HG03457 (cell line): ENCODE measurements around the gene SPATA6.
"Not testable (repeated sequence)": the region's sequence is repeated elsewhere in the genome, so short reads cannot be mapped to it uniquely, and the experiment has no call there.

Experiments
- ATAC-seq: cut with Tn5 transposase; IDR thresholded peaks from one replicate; pipeline ENCODE4 v1.9.1; 2021; ENCODE audit warnings: moderate number of reproducible peaks; ENCODE audit not compliant: unreplicated experiment

Gene SPATA6

GRCh38 chr1:48462716-48463302 lies 9.2 kb downstream of the SPATA6 start:
- ATAC-seq, result no peak

- ATAC-seq, result no peak
These were observed 21.5 kb downstream of the SPATA6 start for GRCh38 chr1:48450505-48450904.

- no peak for ATAC-seq
These were observed 23.1 kb downstream of the SPATA6 start for GRCh38 chr1:48448932-48449331.

- not testable (repeated sequence) for ATAC-seq
These were observed 27.8 kb downstream of the SPATA6 start for GRCh38 chr1:48444186-48444585.

GRCh38 chr1:48442864-48443619 lies 29.0 kb downstream of the SPATA6 start:
- ATAC-seq, result no peak

GRCh38 chr1:48440786-48441185 lies 31.2 kb downstream of the SPATA6 start:
- not testable (repeated sequence) for ATAC-seq

GRCh38 chr1:48439380-48439779 lies 32.6 kb downstream of the SPATA6 start:
- no peak for ATAC-seq

GRCh38 chr1:48437379-48437778 lies 34.6 kb downstream of the SPATA6 start:
- ATAC-seq, result not testable (repeated sequence)

- ATAC-seq, result not testable (repeated sequence)
These were observed 36.5 kb downstream of the SPATA6 start for GRCh38 chr1:48435312-48436002.

GRCh38 chr1:48430832-48431231 lies 41.2 kb downstream of the SPATA6 start:
- no peak for ATAC-seq

GRCh38 chr1:48422009-48422408 lies 50.0 kb downstream of the SPATA6 start:
- no peak for ATAC-seq

GRCh38 chr1:48418742-48419141 lies 53.3 kb downstream of the SPATA6 start:
- no peak for ATAC-seq

- ATAC-seq, result no peak
These were observed 57.0 kb downstream of the SPATA6 start for GRCh38 chr1:48415050-48415449.

GRCh38 chr1:48414264-48414663 lies 57.7 kb downstream of the SPATA6 start:
- no peak for ATAC-seq

GRCh38 chr1:48405940-48406339 lies 66.1 kb downstream of the SPATA6 start:
- no peak for ATAC-seq

GRCh38 chr1:48405400-48405799 lies 66.6 kb downstream of the SPATA6 start:
- no peak for ATAC-seq

- no peak for ATAC-seq
These were observed 69.4 kb downstream of the SPATA6 start for GRCh38 chr1:48402599-48402998.

GRCh38 chr1:48396208-48396607 lies 75.8 kb downstream of the SPATA6 start:
- no peak for ATAC-seq

- no peak for ATAC-seq
These were observed 80.1 kb downstream of the SPATA6 start for GRCh38 chr1:48391926-48392325.

- no peak for ATAC-seq
These were observed 84.6 kb downstream of the SPATA6 start for GRCh38 chr1:48387409-48387808.

- ATAC-seq, result no peak
These were observed 97.2 kb downstream of the SPATA6 start for GRCh38 chr1:48374785-48375184.

- no peak for ATAC-seq
These were observed 100.4 kb downstream of the SPATA6 start for GRCh38 chr1:48371598-48371997.
